HepG2 (cell line): ENCODE data around the gene BCAS3. TPM values are rescaled to one million over a fixed set of nuclear protein-coding genes. Genes with fewer than 3 reads are reported as not detected.
"Not testable (repeated sequence)": the region's sequence is repeated elsewhere in the genome, so short reads cannot be mapped to it uniquely, and the experiment has no call there.

Experiments
- ATAC-seq: fragments of 200-7000 bp; cut with Tn5 transposase; 3 replicates; pipeline ENCODE4 v1.9.1; 2020; ENCODE audit warnings: mild to moderate bottlenecking, moderate library complexity
- BruUV-seq: library from RNA; stranded (reverse); fragments of 400-500 nt; replicated peaks from 2 replicates; lab custom pipeline; 2021; lab: Mats Ljungman, UMichigan
- CTCF ChIA-PET: fragments of 300-600 bp; formaldehyde crosslinking; extraction: SDS; loops from one replicate; lab custom pipeline; 2021; ENCODE audit warnings: low total read pairs, inconsistent platforms, low intra/inter-chr PET ratio; lab: Yijun Ruan, JAX
- POLR2A ChIA-PET: fragments of 350-600 bp; sonication (Branson Sonifier 250); formaldehyde crosslinking; loops from one replicate; lab custom pipeline; 2020; ENCODE audit warnings: antibody characterized with exemption, inconsistent platforms; lab: Yijun Ruan, JAX
- DNase-seq: peaks from one replicate; pipeline ENCODE4 v3.0.0-alpha.2; 2015; ENCODE audit warnings: low spot score
- FAIRE-seq: peaks from 3 replicates; lab custom pipeline; 2011; peaks lifted over from hg19 to GRCh38; lab: Jason Lieb, UNC
- H2AFZ ChIP-seq: one replicate; pipeline ENCODE4 v1.6.1; 2011; ENCODE audit warnings: low read length, inconsistent platforms
- H3K27ac ChIP-seq: fragments of 300-600 bp; 3 replicates; pipeline ENCODE4 v1.8.0; 2011; ENCODE audit warnings: mixed run types, mild to moderate bottlenecking, mixed read lengths, low read length, inconsistent platforms; ENCODE audit not compliant: insufficient read depth; ENCODE audit errors: extremely low read length
- H3K27me3 ChIP-seq, 2 experiments: fragments of 200-600 bp in 1 of 2; 2 replicates in 1 of 2; 3 replicates in 1 of 2; pipeline versions ENCODE4 v1.6.0 to v1.8.0; 2011; ENCODE audit warnings: low read length in 2 of 2, mild to moderate bottlenecking in 2 of 2, moderate library complexity in 2 of 2, inconsistent platforms in 1 of 2; ENCODE audit not compliant: insufficient read depth in 2 of 2, control insufficient read depth in 1 of 2
- H3K36me3 ChIP-seq, 2 experiments: fragments of 200-600 bp in 1 of 2; replicated peaks in 1 of 2; 2 replicates in 1 of 2; 3 replicates in 1 of 2; pipeline versions ENCODE4 v1.5.1 to v1.8.0; 2011; ENCODE audit warnings: low read length in 2 of 2, inconsistent platforms in 1 of 2; ENCODE audit not compliant: insufficient read depth in 2 of 2, control insufficient read depth in 1 of 2
- H3K4me1 ChIP-seq: 2 replicates; pipeline ENCODE4 v1.5.1; 2012; ENCODE audit warnings: low read length, inconsistent platforms; ENCODE audit not compliant: insufficient read depth
- H3K4me2 ChIP-seq: 2 replicates; pipeline ENCODE4 v1.6.0; 2011; ENCODE audit warnings: low read depth, low read length, inconsistent platforms
- H3K4me3 ChIP-seq, 3 experiments: fragments of 200-600 bp in 1 of 3; sonication (generic), shearing (Covaris generic) in 1 of 3; replicated peaks in 1 of 3; 2 replicates each; pipeline ENCODE4 v1.5.1; 2011 to 2016; ENCODE audit warnings: low read length in 3 of 3, inconsistent platforms in 2 of 3, low read depth in 2 of 3, mild to moderate bottlenecking in 2 of 3, control low read depth in 1 of 3, mixed read lengths in 1 of 3; ENCODE audit not compliant: insufficient read depth in 1 of 3
- H3K79me2 ChIP-seq: one replicate; pipeline ENCODE4 v1.6.1; 2011; ENCODE audit warnings: low read length, inconsistent platforms; ENCODE audit not compliant: insufficient read depth
- H3K9ac ChIP-seq: 2 replicates; pipeline ENCODE4 v1.6.0; 2011; ENCODE audit warnings: mild to moderate bottlenecking, low read depth, low read length, inconsistent platforms; ENCODE audit not compliant: insufficient read depth
- H3K9me3 ChIP-seq: 2 replicates; pipeline ENCODE4 v1.5.1; 2012; ENCODE audit warnings: mild to moderate bottlenecking, low read length
- H4K20me1 ChIP-seq: 2 replicates; pipeline ENCODE4 v1.6.0; 2011; ENCODE audit warnings: inconsistent platforms, mild to moderate bottlenecking, low read length, moderate library complexity; ENCODE audit not compliant: insufficient read depth
- ARID3A ChIP-seq: IDR thresholded peaks from 2 replicates; pipeline ENCODE4 v1.6.1; 2012; ENCODE audit warnings: low read depth, low read length, improper control_type of control experiment
- MAFF ChIP-seq: IDR thresholded peaks from 2 replicates; pipeline ENCODE4 v1.6.1; 2011; ENCODE audit warnings: low read depth, low read length, improper control_type of control experiment
- MAFK ChIP-seq, 2 experiments: IDR thresholded peaks in 1 of 2; conservative IDR thresholded peaks in 1 of 2; 2 replicates each; pipeline ENCODE4 v1.6.1; 2011; ENCODE audit warnings: improper control_type of control experiment in 2 of 2, low read length in 2 of 2
- MIXL1 ChIP-seq: IDR thresholded peaks from 2 replicates; pipeline ENCODE4 v1.6.1; 2016
- MLXIP ChIP-seq: sonication (generic); formaldehyde crosslinking; IDR thresholded peaks from 2 replicates; pipeline ENCODE4 v1.9.0; 2021; ENCODE audit warnings: missing genetic modification reagents, borderline replicate concordance
- NFIC ChIP-seq: IDR thresholded peaks from 2 replicates; pipeline ENCODE4 v1.6.1; 2012; ENCODE audit warnings: mild to moderate bottlenecking, low read length, inconsistent platforms
- NR2C2 ChIP-seq: sonication (generic); formaldehyde crosslinking; IDR thresholded peaks from 2 replicates; pipeline ENCODE4 v1.4.0; 2020; ENCODE audit warnings: missing genetic modification reagents, mild to moderate bottlenecking, moderate library complexity, borderline replicate concordance
- SMC3 ChIP-seq: IDR thresholded peaks from 2 replicates; pipeline ENCODE4 v1.6.1; 2011; ENCODE audit warnings: low read length, improper control_type of control experiment
- STAG1 ChIP-seq: sonication (generic); formaldehyde crosslinking; IDR thresholded peaks from 2 replicates; pipeline ENCODE4 v1.4.0; 2020; ENCODE audit warnings: missing genetic modification reagents
- ZNF225 ChIP-seq: sonication (generic); formaldehyde crosslinking; IDR thresholded peaks from 2 replicates; pipeline ENCODE4 v1.4.0; 2020; ENCODE audit warnings: mild to moderate bottlenecking, missing genetic modification reagents
- ZNF326 ChIP-seq: sonication (generic); formaldehyde crosslinking; IDR thresholded peaks from 2 replicates; pipeline ENCODE4 v1.4.0; 2020; ENCODE audit warnings: missing genetic modification reagents, borderline replicate concordance
- ZNF598 ChIP-seq: sonication (generic); formaldehyde crosslinking; IDR thresholded peaks from 2 replicates; pipeline ENCODE4 v1.5.1; 2020; ENCODE audit warnings: mild to moderate bottlenecking, missing genetic modification reagents, borderline replicate concordance
- WGBS: methylation state at CpG from one replicate; pipeline ENCODE4 v1.1.6; 2017; ENCODE audit warnings: low lambda C conversion rate; 5-methylcytosine and 5-hydroxymethylcytosine counted together
- in situ Hi-C: cut with HindIII; loops from 2 replicates; pipeline ENCODE4 v1.10.0; 2017; ENCODE audit warnings: low pct_unique_long_range_greater_than_20kb; ENCODE audit not compliant: extremely low pct_ligation_motif_present
- intact Hi-C: fragments of 100-400 bp; cut with micrococcal nuclease; formaldehyde crosslinking; loops from one replicate; pipeline ENCODE4 v1.10.0; 2022; ENCODE audit not compliant: unreplicated experiment
- polyA plus RNA-seq, 8 experiments: library from polyadenylated mRNA; depleted of rRNA in 3 of 8; stranded (reverse) in 7 of 8; unstranded in 1 of 8; fragments of >200 nt; fragmentation: Illumina TruSeq in 4 of 8; extraction: Trizol in 4 of 8; gene quantifications; 2 replicates each; pipeline versions ENCODE4 v1.2.1 to v1.2.3, GENCODE V29; 2011 to 2016; ENCODE audit warnings: low read depth in 4 of 8, missing spikeins in 1 of 8, mixed read lengths in 1 of 8; ENCODE audit not compliant: insufficient read depth in 1 of 8
- total RNA-seq, 5 experiments: library from RNA; depleted of rRNA; stranded (reverse); fragments of >200 nt; fragmentation: Illumina TruSeq; extraction: Trizol; gene quantifications; 2 replicates each; pipeline ENCODE4 v1.2.3, GENCODE V29; 2016; ENCODE audit warnings: low read depth in 1 of 5

Gene BCAS3
- total and polyA plus RNA-seq, 2 of the 13 experiments (the other 11 are each of a cell fraction or from before 2014, with no cell fraction given), result 10.7 to 11.2 TPM

GRCh38 chr17:61002316-61002736 is 324.7 kb downstream of the BCAS3 start (continued):
- TF ChIP-seq MLXIP (no peak), NR2C2 (no peak), NFIC (peak; percentile 54; the same call in 1 of the 2 replicates), ZNF225 (CRISPR knock-in tag) (no peak), ARID3A (peak; percentile 78; the same call in 1 of the 2 replicates), STAG1 (CRISPR knock-in tag) (peak; percentile 85), ZNF326 (no peak), MIXL1 (CRISPR knock-in tag) (peak; percentile 90), SMC3 (peak; percentile 63)

- CTCF ChIA-PET, result no interaction called here
These were observed 327.7 kb downstream of the BCAS3 start for GRCh38 chr17:61005358-61005757.

GRCh38 chr17:61005958-61006357 is 328.3 kb downstream of the BCAS3 start:
- BruUV-seq, DNase-seq, H3K27ac ChIP-seq, H3K4me3 ChIP-seq, H3K79me2 ChIP-seq, H3K4me2 ChIP-seq, ATAC-seq, H3K9ac ChIP-seq, H4K20me1 ChIP-seq, H3K9me3 ChIP-seq, H2AFZ ChIP-seq, POLR2A ChIA-PET, H3K27me3 ChIP-seq, intact Hi-C loops, CTCF ChIA-PET, FAIRE-seq, H3K4me1 ChIP-seq, H3K36me3 ChIP-seq: not testable (repeated sequence)
- WGBS, result 71% methylated on average over 3 of the region's 3 CpGs
- in situ Hi-C loops, result loop anchor here (25.0 kb wide), 1 partner anchor 831 kb away; no protein-coding TSS in a partner anchor

More at GRCh38 chr17:61005358-61005757, 327.7 kb downstream of the BCAS3 start:
- POLR2A ChIA-PET, result no interaction called here
- Histone ChIP-seq H3K27me3 (no peaks in the 10 kb centered on the region), H3K79me2 (no peaks in the 10 kb centered on the region), H3K36me3 (no peaks in the 10 kb centered on the region), H3K9me3 (no peaks in the 10 kb centered on the region), H4K20me1 (no peaks in the 10 kb centered on the region), H2AFZ (no peak overlapping the region), H3K9ac (no peak overlapping the region), H3K27ac (no peak overlapping the region), H3K4me1 (no peaks in the 10 kb centered on the region), H3K4me2 (no peak overlapping the region), H3K4me3 (no peak overlapping the region)
- 91% methylated on average over 5 of the region's 5 CpGs for WGBS
- in situ Hi-C loops, result loop anchor here (25.0 kb wide), 1 partner anchor 832 kb away; no protein-coding TSS in a partner anchor
- no TSS peak for BruUV-seq
- no peak for FAIRE-seq
- peak; percentile 80 for TF ChIP-seq MAFF
- peak; percentile 81 to 87 for TF ChIP-seq MAFK (conservative IDR thresholded peaks at IDR 0.05 in 1 of 2, IDR thresholded peaks at IDR 0.05 in 1 of 2; ENCODE audit: low read length in 2 of 2)
- no peak for TF ChIP-seq ZNF598 (CRISPR knock-in tag)
- intact Hi-C loops, result no loop called here
- no peak for ATAC-seq
- no peak for DNase-seq
